T-cell (primary cell): Measurements from ENCODE around the gene EIF4E2. TPM values are rescaled to one million over a fixed set of nuclear protein-coding genes. Genes with fewer than 3 reads are reported as not detected.
"Not testable (repeated sequence)": the region's sequence is repeated elsewhere in the genome, so short reads cannot be mapped to it uniquely, and the experiment has no call there.

Experiments
- ATAC-seq, 4 experiments: fragments of 200-7000 bp in 3 of 4; fragments of 150-1000 bp in 1 of 4; cut with Tn5 transposase; replicated peaks in 1 of 4; 1 replicate in 3 of 4; 2 replicates in 1 of 4; pipeline ENCODE4 v1.10.0; 2021; ENCODE audit warnings: moderate library complexity in 3 of 4, mild to moderate bottlenecking in 2 of 4, moderate number of reproducible peaks in 1 of 4
- CTCF ChIA-PET, 2 donors: fragments of 300-600 bp; sonication (Branson Sonifier 250); formaldehyde crosslinking; loops; one replicate each; lab custom pipeline; 2022; ENCODE audit warnings: antibody characterized with exemption in 2 of 2; lab: Charles Lee
- POLR2A ChIA-PET, 2 donors: fragments of 300-600 bp; sonication (Branson Sonifier 250); formaldehyde crosslinking; loops; one replicate each; lab custom pipeline; 2022; ENCODE audit warnings: antibody characterized with exemption in 2 of 2; lab: Charles Lee
- DNase-seq, 35 experiments: peaks; one replicate each; pipeline versions ENCODE4 v3.0.0 to v3.0.0-alpha.2; 2013 to 2023
- H3K27ac ChIP-seq: one replicate; pipeline ENCODE4 v1.5.1; 2013; ENCODE audit warnings: low read length
- H3K27me3 ChIP-seq, 2 experiments: replicated peaks in 1 of 2; 1 replicate in 1 of 2; 2 replicates in 1 of 2; pipeline versions ENCODE4 v1.6.1 to v1.7.0; 2013; ENCODE audit warnings: low read length in 1 of 2, mixed read lengths in 1 of 2; ENCODE audit not compliant: control insufficient read depth in 2 of 2, insufficient read depth in 2 of 2; ENCODE audit errors: extremely low read depth in 1 of 2
- H3K36me3 ChIP-seq, 2 donors: 1 replicate in 1 of 2; 2 replicates in 1 of 2; pipeline versions ENCODE4 v1.6.1 to v1.7.0; 2013; ENCODE audit warnings: low read length in 1 of 2; ENCODE audit not compliant: control insufficient read depth in 2 of 2, insufficient read depth in 1 of 2; ENCODE audit errors: extremely low read depth in 1 of 2
- H3K4me1 ChIP-seq, 2 experiments: 1 replicate in 1 of 2; 2 replicates in 1 of 2; pipeline versions ENCODE4 v1.6.1 to v1.7.0; 2013; ENCODE audit warnings: low read length in 2 of 2, mixed read lengths in 1 of 2; ENCODE audit not compliant: insufficient read depth in 2 of 2, control insufficient read depth in 1 of 2; ENCODE audit errors: extremely low read depth in 1 of 2
- H3K4me3 ChIP-seq, 2 donors: 1 replicate in 1 of 2; 2 replicates in 1 of 2; pipeline versions ENCODE4 v1.5.1 to v1.7.0; 2013; ENCODE audit warnings: mild to moderate bottlenecking in 2 of 2, low read length in 1 of 2, moderate library complexity in 1 of 2; ENCODE audit not compliant: control insufficient read depth in 1 of 2; ENCODE audit errors: extremely low read depth in 1 of 2
- H3K9me3 ChIP-seq: 2 replicates; pipeline ENCODE4 v1.7.0; 2013
- H3K27ac Mint-ChIP-seq, 2 donors: one replicate each; pipeline ENCODE4 v1.8.0; 2020 to 2021; ENCODE audit warnings: mild to moderate bottlenecking in 2 of 2, mixed read lengths in 2 of 2
- H3K27me3 Mint-ChIP-seq, 2 donors: one replicate each; pipeline ENCODE4 v1.8.0; 2021 to 2022; ENCODE audit warnings: mixed read lengths in 2 of 2
- H3K36me3 Mint-ChIP-seq: one replicate; pipeline ENCODE4 v1.8.0; 2021; ENCODE audit warnings: mixed read lengths
- H3K4me1 Mint-ChIP-seq, 3 donors: one replicate each; pipeline ENCODE4 v1.8.0; 2020 to 2022; ENCODE audit warnings: mixed read lengths in 3 of 3, mild to moderate bottlenecking in 1 of 3
- H3K4me3 Mint-ChIP-seq, 3 donors: one replicate each; pipeline ENCODE4 v1.8.0; 2020 to 2022; ENCODE audit warnings: mild to moderate bottlenecking in 3 of 3, mixed read lengths in 3 of 3, moderate library complexity in 3 of 3
- H3K9me3 Mint-ChIP-seq, 3 donors: one replicate each; pipeline ENCODE4 v1.8.0; 2020 to 2022; ENCODE audit warnings: mixed read lengths in 3 of 3
- WGBS: methylation state at CpG from one replicate; pipeline ENCODE4 v1.1.5; 2013; ENCODE audit warnings: missing lambda C conversion rate; ENCODE audit not compliant: insufficient coverage; 5-methylcytosine and 5-hydroxymethylcytosine counted together
- total RNA-seq, 35 experiments: library from RNA in 6 of 35; stranded (reverse) in 6 of 35; fragments of 120-200 nt in 1 of 35; gene quantifications; one replicate each; pipeline versions ENCODE4 v1.2.1 to v1.2.4 and lab custom pipeline; 2013 to 2026

The EIF4E2 gene
- total RNA-seq, 5 donors from 2014 or later (not counting 1 experiment from before 2014, with no cell fraction given), result 49.5 to 60.9 (median 55.3) TPM

- no peak overlapping the region for H3K27ac ChIP-seq
- no peaks in the 10 kb centered on the region for H3K36me3 Mint-ChIP-seq
- no peak for ATAC-seq
- H3K9me3 Mint-ChIP-seq, result no peaks in the 10 kb centered on the region
- CTCF ChIA-PET, result no interaction called here
- WGBS, result 83% methylated on average over 5 of the region's 6 CpGs
- peaks cover 0 to 28% of the 10 kb centered on the region in 2 experiments for H3K4me1 ChIP-seq
- no peaks in the 10 kb centered on the region for H3K36me3 ChIP-seq
- H3K27me3 Mint-ChIP-seq, result peaks cover 21 to 48% of the 10 kb centered on the region in 2 donors
- H3K4me1 Mint-ChIP-seq, result peaks cover 14 to 24% (median 17%) of the 10 kb centered on the region in 3 donors
- POLR2A ChIA-PET, result no interaction called here
- H3K27me3 ChIP-seq, result peaks cover 2 to 79% of the 10 kb centered on the region in 2 experiments
- H3K4me3 Mint-ChIP-seq, result no peak overlapping the region
- no peak overlapping the region for H3K27ac Mint-ChIP-seq
- H3K9me3 ChIP-seq, result no peaks in the 10 kb centered on the region
- H3K4me3 ChIP-seq, result no peak overlapping the region
- DNase-seq, result no peak
Observed at GRCh38 chr2:232527905-232528470, 22.5 kb upstream of the EIF4E2 start.

- Histone ChIP-seq H3K27ac (no peak overlapping the region), H3K9me3 (no peaks in the 10 kb centered on the region), H3K4me3 (no peak overlapping the region), H3K4me1 (peaks cover 0 to 19% of the 10 kb centered on the region in 2 experiments), H3K27me3 (peaks cover 2 to 75% of the 10 kb centered on the region in 2 experiments), H3K36me3 (no peaks in the 10 kb centered on the region)
- H3K4me1 Mint-ChIP-seq, result peaks cover 13 to 19% (median 14%) of the 10 kb centered on the region in 3 donors
- H3K27ac Mint-ChIP-seq, result peak overlapping the region in 1 of 2 donors; percentile 6
- no peaks in the 10 kb centered on the region for H3K36me3 Mint-ChIP-seq
- peak; percentile 30 to 75 (median 44) for ATAC-seq
- H3K9me3 Mint-ChIP-seq, result no peaks in the 10 kb centered on the region
- ChIA-PET POLR2A (no interaction called here), CTCF (no interaction called here)
- 59% methylated on average over 8 of the region's 11 CpGs for WGBS
- H3K4me3 Mint-ChIP-seq, result peak overlapping the region in 1 of 3 donors; percentile 61
- DNase-seq, result peak in 1 of 35 experiments; percentile 21
- peaks cover 20 to 48% of the 10 kb centered on the region in 2 donors for H3K27me3 Mint-ChIP-seq
Observed at GRCh38 chr2:232528746-232529460, 21.6 kb upstream of the EIF4E2 start.

- no peak overlapping the region for H3K4me3 Mint-ChIP-seq
- DNase-seq (no peak), ATAC-seq (no peak)
- CTCF ChIA-PET, result no interaction called here
- H3K9me3 ChIP-seq, result no peaks in the 10 kb centered on the region
- no peaks in the 10 kb centered on the region for H3K36me3 Mint-ChIP-seq
- H3K27me3 Mint-ChIP-seq, result peaks cover 20 to 45% of the 10 kb centered on the region in 2 donors
- no peak overlapping the region for H3K27ac Mint-ChIP-seq
- H3K4me1 ChIP-seq, result peaks cover 0 to 15% of the 10 kb centered on the region in 2 experiments
- 90% methylated on average over 12 of the region's 17 CpGs for WGBS
- no peaks in the 10 kb centered on the region for H3K9me3 Mint-ChIP-seq
- no peaks in the 10 kb centered on the region for H3K36me3 ChIP-seq
- peaks cover 13 to 16% (median 14%) of the 10 kb centered on the region in 3 donors for H3K4me1 Mint-ChIP-seq
- H3K4me3 ChIP-seq, result no peak overlapping the region
- H3K27me3 ChIP-seq, result peaks cover 2 to 74% of the 10 kb centered on the region in 2 experiments
- POLR2A ChIA-PET, result no interaction called here
- H3K27ac ChIP-seq, result no peak overlapping the region
Observed at GRCh38 chr2:232529806-232530547, 20.5 kb upstream of the EIF4E2 start.

GRCh38 chr2:232530626-232531260, 19.7 kb upstream of the EIF4E2 start:
- H3K27me3 Mint-ChIP-seq, result peaks cover 20 to 46% of the 10 kb centered on the region in 2 donors
- ChIA-PET CTCF (no interaction called here), POLR2A (no interaction called here)
- Histone ChIP-seq H3K36me3 (no peaks in the 10 kb centered on the region), H3K27me3 (peaks cover 2 to 74% of the 10 kb centered on the region in 2 experiments), H3K27ac (no peak overlapping the region), H3K4me1 (peaks cover 0 to 15% of the 10 kb centered on the region in 2 experiments), H3K9me3 (no peaks in the 10 kb centered on the region), H3K4me3 (no peak overlapping the region)
- WGBS, result 80% methylated on average over 7 of the region's 9 CpGs
- DNase-seq, result no peak
- H3K36me3 Mint-ChIP-seq, result no peaks in the 10 kb centered on the region
- peaks cover 13 to 16% (median 14%) of the 10 kb centered on the region in 3 donors for H3K4me1 Mint-ChIP-seq
- peak overlapping the region in 1 of 2 donors; percentile 49 for H3K27ac Mint-ChIP-seq
- no peaks in the 10 kb centered on the region for H3K9me3 Mint-ChIP-seq
- H3K4me3 Mint-ChIP-seq, result no peak overlapping the region
- no peak for ATAC-seq

GRCh38 chr2:232532419-232532818, 18.1 kb upstream of the EIF4E2 start:
- DNase-seq (no peak), ATAC-seq (no peak)
- Histone ChIP-seq H3K27ac (no peak overlapping the region), H3K9me3 (no peaks in the 10 kb centered on the region), H3K27me3 (peaks cover 0 to 73% of the 10 kb centered on the region in 2 experiments), H3K4me3 (no peak overlapping the region), H3K4me1 (peaks cover 0 to 15% of the 10 kb centered on the region in 2 experiments), H3K36me3 (no peaks in the 10 kb centered on the region)
- CTCF ChIA-PET, result interaction anchor here in 1 of 2 donors (0.8 kb wide), 1 partner anchor 1327 kb away, joined by 5 read pairs; no protein-coding TSS in a partner anchor
- H3K4me3 Mint-ChIP-seq, result no peak overlapping the region
- no peaks in the 10 kb centered on the region for H3K9me3 Mint-ChIP-seq
- H3K27ac Mint-ChIP-seq, result no peak overlapping the region
- WGBS, result 85% methylated on average over 8 of the region's 9 CpGs
- peaks cover 13 to 16% (median 14%) of the 10 kb centered on the region in 3 donors for H3K4me1 Mint-ChIP-seq
- no peaks in the 10 kb centered on the region for H3K36me3 Mint-ChIP-seq
- peaks cover 27 to 36% of the 10 kb centered on the region in 2 donors for H3K27me3 Mint-ChIP-seq
- POLR2A ChIA-PET, result no interaction called here

GRCh38 chr2:232532821-232533220, 17.7 kb upstream of the EIF4E2 start:
- H3K27ac Mint-ChIP-seq, ATAC-seq, DNase-seq, H3K36me3 Mint-ChIP-seq, H3K4me3 Mint-ChIP-seq, H3K36me3 ChIP-seq, H3K9me3 Mint-ChIP-seq, CTCF ChIA-PET, H3K4me3 ChIP-seq, H3K9me3 ChIP-seq, H3K27ac ChIP-seq, POLR2A ChIA-PET: not testable (repeated sequence)
- peaks cover 0 to 73% of the 10 kb centered on the region in 2 experiments for H3K27me3 ChIP-seq
- peaks cover 0 to 15% of the 10 kb centered on the region in 2 experiments for H3K4me1 ChIP-seq
- H3K27me3 Mint-ChIP-seq, result peaks cover 27 to 35% of the 10 kb centered on the region in 2 donors
- H3K4me1 Mint-ChIP-seq, result peaks cover 13 to 15% (median 14%) of the 10 kb centered on the region in 3 donors
- 84% methylated on average over 5 of the region's 7 CpGs for WGBS
